H1 (cell line): ENCODE results near the gene CLDN6. TPM values are rescaled to one million over a fixed set of nuclear protein-coding genes. Genes with fewer than 3 reads are reported as not detected.

Source experiments
- ASH2L ChIP-seq: fragments of 200-600, 300-600 bp; sonication (generic); IDR thresholded peaks from one replicate; pipeline ENCODE4 v1.7.1; 2017; ENCODE audit warnings: low read length
- KDM1A ChIP-seq: fragments of 200-600, 300-600 bp; sonication (generic); IDR thresholded peaks from 2 replicates; pipeline ENCODE4 v1.7.1; 2016; ENCODE audit warnings: mild to moderate bottlenecking, low read length, borderline replicate concordance
- SUZ12 ChIP-seq: fragments of 200-600 bp; sonication (generic); IDR thresholded peaks from 2 replicates; pipeline ENCODE4 v1.6.1; 2012; ENCODE audit warnings: mild to moderate bottlenecking, inconsistent platforms, low read length, moderate library complexity, mixed read lengths
- polyA plus RNA-seq, 7 experiments: library from polyadenylated mRNA; depleted of rRNA in 3 of 7; stranded (reverse) in 5 of 7; unstranded in 2 of 7; fragments of >200 nt in 5 of 7; fragments of 200-250 nt in 2 of 7; gene quantifications; 1 replicate in 5 of 7; 2 replicates in 1 of 7; 4 replicates in 1 of 7; pipeline versions ENCODE4 v1.2.1 to v1.2.3, GENCODE V29; 2011 to 2013; ENCODE audit warnings: missing spikeins in 2 of 7, mixed read lengths in 2 of 7
- total RNA-seq: library from RNA; stranded (reverse); fragmentation: NEBNext Ultra II Directional; extraction: Animal tissue kit (Norgen Biotek cat#: 25700); gene quantifications from 2 replicates; pipeline ENCODE4 v1.2.1, GENCODE V29; 2021
- TF ChIP-seq, protein P1 (sequence below): IDR thresholded peaks from 2 replicates; pipeline ENCODE4 v1.6.1; 2011; ENCODE audit warnings: low read depth, mild to moderate bottlenecking, low read length; ENCODE audit not compliant: insufficient read depth

The CLDN6 gene
- total and polyA plus RNA-seq, 2 of the 8 experiments (the other 6 are each of a cell fraction or from before 2014, with no cell fraction given): 747 to 1,115 TPM

DNA sequence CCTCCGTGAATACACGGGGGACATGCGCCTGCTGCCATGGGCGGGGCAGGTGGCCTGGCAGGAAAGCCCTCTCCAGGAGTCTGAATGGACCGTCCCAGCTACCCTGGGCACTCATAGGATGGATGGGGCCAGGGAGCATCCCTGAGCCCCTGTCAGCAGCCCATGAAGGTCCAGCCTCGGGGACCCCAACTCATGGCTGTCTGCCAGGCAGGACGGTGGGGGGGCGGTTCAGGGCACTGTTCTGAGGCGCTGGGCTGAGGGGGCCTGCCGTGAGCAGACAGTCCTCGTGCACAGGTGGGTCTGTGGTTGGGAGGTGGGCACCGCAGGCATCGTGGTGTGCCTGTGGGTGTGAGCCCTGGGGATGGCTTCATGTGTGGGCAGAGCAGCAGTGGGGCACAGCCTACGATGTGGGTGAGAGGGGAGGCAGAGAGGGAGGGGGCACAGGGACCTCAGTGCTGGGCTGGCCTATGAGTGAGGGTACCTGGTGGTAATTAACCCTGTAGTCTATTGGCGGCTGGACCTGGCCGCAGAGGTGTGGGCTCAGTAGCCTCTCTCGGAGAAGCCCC is 31.3 kb downstream of the CLDN6 start (continued):
- no peak for TF ChIP-seq KDM1A
- TF ChIP-seq SUZ12: no peak
- no peak for TF ChIP-seq ASH2L
- TF ChIP-seq, protein P1, sequence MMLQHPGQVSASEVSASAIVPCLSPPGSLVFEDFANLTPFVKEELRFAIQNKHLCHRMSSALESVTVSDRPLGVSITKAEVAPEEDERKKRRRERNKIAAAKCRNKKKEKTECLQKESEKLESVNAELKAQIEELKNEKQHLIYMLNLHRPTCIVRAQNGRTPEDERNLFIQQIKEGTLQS: no peak
